ENCODE measurements around the gene KDM4B.

KDM4B gene

DNA sequence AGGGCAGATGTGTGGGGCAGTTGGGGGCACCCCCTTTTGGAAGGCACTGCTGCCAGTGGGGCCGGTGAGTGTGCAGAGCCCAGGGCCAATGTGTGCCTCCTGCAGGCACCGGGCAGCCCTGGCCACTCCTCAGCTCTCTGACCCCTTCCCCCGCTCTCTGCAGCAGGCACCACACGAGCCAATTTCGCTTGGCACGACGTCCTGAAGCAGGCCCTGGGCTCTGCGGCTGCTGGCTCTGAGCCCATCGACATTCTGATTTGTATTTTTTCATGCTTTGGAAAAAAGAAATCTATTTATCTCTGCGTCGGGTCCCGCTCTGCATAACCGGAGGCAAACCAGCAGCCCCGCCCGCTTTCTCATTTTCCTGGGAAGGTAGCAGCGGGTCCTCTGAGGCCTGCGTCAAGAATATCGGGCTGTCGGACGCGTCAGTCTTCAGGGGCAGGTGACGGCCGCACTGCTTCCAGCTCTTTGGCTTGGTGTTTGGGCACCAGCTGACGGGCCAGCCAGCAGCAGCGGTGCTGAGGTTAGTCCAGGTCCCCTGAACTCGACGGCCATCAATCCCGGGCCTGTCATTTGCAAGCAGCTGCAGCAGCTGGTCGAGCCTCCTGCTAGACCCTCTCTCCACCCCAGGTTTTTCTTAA is 134.3 kb downstream of the KDM4B start:
- no peak for DNase-seq (ENCODE audit: low read depth in 3 of 3, low spot score in 1 of 3)

DNA sequence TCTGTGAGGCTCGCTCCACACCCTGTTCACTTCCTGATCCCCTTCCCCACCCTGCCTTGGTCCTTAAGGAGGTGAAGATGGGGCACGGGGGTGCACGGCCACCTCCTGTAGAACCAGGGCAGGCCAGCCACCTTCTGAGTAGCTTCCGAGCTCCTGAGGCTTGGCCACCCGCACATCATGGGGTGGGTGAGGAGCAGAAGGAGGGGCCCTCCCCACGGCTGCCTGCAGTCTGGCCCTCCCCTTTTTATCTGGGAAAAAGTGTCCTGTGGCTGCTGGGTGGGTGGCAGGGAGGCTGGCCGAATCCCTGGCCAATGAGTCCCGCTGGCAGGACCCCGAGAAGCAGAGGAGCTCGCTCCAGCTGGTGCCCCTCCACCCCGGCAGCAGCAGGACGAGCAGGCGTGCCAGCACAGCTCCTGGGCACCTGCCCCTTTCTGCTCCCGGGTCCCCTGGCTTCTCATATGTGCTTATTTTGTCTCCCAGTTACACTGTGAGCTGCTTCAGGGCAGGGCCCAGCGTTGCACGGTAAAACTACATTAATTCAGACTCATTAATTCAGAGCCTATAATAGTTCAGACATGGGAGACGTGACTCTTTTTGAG is 135.0 kb downstream of the KDM4B start:
- DNase-seq (ENCODE audit: low read depth in 3 of 3, low spot score in 1 of 3): no peak

DNA sequence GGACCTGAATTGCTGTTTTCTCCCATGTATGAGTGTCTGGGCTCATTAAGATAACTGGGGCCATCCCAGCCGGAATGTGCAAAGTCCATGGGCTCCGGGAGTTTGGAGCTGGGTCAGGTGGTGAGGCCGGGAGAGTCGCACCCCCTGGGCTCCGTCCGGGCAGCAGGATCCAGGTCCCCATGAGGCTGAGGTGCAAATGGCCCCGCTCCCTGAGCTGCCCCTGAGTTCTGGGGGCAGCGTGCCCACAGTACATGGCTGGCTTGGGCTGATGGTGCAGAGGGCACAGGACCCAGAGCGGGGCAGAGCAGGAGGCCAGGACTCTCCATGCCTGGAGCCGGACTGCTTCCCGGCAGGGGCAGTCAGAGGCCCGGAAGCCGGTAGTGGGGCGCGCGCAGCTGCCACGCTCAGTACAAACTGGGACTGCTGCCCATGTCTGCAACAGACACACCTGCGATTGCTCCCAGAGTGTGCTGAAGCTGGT is 136.0 kb downstream of the KDM4B start:
- DNase-seq (ENCODE audit: low read depth in 3 of 3, low spot score in 1 of 3): no peak

DNA sequence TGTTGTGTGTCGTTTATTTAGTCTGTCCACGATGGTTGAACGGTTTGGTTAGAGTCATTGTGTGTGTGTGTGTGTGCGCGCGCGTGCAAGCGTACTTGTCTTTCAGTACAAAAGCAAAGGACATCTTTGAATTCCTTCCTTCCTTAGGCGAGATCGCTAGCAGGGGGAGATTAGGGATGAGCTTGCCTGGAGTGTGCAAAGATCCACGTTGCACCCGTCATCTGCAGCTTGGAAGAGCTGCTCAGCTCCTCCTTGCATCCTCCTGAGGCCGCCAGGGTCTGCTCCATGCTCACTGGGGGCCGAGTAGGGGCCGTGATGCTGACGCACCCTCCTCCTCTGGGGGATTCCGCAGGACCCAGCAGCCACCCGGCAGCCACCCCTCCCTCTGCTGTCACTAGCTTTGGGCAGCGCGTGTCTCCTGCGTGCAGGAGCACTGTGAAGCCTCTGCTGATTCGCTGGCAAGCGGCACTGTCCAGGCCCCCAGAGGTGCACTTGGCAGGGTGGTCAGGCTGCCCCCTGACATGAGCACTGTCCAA is 137.3 kb downstream of the KDM4B start:
- DNase-seq (ENCODE audit: low read depth in 3 of 3, low spot score in 1 of 3): no peak

DNA sequence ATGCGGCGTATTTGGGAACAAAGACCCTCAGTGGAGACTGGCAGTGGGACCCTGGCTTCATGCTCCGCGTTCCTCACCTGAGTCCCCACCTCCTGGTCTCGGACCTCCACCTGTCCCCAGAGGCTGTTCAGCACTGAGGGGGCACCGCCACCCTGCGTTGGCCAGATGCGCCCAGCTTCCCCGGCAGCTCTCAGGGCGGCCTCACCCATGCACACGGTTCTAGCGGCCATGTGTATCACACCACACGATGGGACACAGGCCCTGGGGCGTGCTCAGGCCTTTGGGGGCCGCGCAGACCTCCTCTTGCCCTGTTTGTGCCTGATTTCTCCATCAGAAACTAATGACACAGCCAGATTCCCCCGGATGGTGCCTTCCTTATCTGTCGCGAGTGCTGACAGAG is 138.1 kb downstream of the KDM4B start:
- DNase-seq (ENCODE audit: low read depth in 3 of 3, low spot score in 1 of 3): no peak

DNA sequence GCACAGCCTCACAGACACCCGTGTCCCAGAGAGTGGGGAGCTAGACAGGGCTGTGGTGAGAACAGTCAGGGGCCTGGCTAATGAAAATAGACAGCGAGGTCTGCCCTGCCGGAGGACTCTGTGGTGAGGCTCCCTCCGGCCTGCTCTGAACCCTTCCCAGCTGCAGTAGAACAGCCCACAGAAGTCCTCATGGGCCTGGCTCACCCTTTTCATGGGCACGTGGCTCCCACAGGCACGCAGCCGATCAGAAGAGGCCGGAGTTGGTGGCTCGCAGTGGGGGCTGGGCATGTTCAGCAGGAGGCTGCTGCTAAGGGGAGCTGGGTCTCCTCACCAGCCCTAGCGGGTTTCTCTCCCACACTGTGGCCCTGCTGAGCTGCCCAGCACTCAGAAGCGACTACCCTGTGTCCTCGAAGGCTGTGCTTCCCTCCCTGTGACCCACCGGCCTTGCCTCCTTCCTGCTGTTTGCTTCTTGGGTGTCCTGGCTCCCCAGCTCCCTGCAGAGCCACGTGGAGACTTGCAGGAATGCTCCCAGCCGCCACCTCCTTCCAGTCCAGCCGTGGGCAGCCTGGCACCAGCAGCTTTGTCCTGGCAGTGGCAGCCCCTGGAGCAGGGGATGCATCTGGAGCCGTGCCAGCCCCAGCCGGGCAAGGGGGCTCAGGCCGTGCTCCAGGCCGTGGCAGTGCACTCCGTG is 138.7 kb downstream of the KDM4B start:
- DNase-seq (ENCODE audit: low read depth in 3 of 3, low spot score in 1 of 3): no peak

DNA sequence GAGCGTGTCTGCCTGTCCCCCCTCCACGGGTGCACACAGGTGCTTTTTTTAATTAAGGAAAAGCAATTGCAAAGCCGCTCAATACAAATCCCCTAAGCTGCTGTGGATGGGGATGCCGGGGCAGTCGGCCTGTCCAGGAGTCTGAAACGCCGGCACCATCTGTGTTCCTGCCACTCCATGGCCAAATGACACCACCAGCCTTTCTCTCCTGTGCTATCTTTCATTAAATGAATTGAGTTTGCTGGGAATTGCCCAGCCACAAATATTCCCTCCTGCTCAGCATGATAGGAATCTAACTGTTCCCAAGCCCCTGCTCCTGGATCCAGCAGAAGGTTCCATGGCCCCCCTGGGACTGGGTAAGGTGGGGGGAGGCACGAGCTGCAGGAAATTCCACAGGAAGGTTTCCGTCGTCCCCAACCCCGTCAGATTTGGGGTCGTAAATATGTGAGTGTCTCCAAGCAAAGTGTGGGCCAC is 139.2 kb downstream of the KDM4B start:
- no peak for DNase-seq (ENCODE audit: low read depth in 3 of 3, low spot score in 1 of 3)

DNA sequence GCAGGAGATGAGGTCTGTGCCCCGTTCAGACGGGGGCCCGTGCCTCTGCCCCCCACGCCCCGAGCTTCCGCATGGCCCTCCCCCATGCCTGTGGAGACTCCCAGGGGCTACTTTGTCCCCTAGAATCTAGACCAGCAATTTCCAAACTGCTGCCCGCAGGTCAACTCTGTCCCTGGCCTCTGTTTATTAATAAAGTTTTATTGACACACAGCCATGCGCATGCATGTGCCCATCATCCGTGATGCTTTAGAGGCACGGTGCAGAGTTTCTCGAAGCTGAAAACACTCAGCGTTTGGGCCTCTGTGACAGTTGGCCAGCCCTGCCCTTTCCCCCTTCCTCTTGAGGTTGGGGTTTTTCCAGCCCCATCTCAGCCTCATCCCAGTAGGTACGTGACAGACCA is 140.0 kb downstream of the KDM4B start:
- no peak for DNase-seq (ENCODE audit: low read depth in 3 of 3, low spot score in 1 of 3)

DNA sequence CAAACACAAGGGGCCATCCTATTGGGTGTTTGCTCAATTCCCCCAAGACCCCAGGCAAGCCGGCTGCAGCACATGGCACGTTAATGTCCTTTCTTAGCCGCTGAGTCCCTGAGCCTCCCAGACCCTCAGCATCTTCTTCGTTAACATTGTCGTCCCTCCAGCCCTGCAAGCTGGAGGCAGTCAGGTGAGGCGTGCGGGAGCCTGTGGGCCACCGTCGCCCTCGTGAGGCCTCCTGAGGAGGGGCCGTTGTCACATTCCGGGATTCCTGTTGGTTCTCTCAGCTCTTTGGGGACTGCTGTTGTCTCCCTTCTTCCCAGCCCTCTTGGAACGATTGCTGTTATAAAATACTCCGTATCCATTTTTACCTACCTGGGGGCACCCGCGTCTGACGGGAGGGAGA is 140.6 kb downstream of the KDM4B start:
- DNase-seq (ENCODE audit: low read depth in 3 of 3, low spot score in 1 of 3): no peak

DNA sequence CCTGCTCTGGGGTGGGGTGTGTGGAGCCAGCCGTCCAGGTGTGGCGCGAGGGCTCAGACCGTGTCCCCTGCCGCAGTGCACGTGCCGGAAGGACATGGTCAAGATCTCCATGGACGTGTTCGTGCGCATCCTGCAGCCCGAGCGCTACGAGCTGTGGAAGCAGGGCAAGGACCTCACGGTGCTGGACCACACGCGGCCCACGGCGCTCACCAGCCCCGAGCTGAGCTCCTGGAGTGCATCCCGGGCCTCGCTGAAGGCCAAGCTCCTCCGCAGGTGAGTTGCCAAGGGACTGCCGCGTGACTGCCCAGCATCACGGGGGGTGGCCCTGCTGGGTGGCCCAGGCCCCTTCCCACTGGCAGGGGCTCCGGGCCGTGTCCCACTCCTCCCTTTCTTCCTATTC is 141.6 kb downstream of the KDM4B start:
- no peak for DNase-seq (ENCODE audit: low read depth in 3 of 3, low spot score in 1 of 3)

DNA sequence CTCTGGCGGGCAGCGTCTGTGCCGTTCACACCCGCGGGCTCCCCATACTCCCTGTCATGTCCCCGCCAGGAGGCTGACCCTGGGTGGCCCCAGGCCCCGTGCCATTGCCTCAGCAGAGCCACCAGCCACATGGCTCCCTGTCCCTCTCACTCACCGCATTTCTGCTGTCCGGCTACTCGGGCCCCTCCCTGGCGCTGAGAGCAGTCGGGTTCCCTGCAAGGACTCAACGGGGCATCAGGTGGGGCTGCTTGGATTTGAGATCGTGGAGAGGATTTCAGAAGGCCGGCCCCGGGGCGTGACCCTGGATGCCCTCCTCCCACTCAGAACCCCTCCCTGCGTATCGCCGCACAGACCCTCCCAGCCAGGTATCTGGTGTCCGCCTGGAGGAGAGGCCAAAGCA is 142.1 kb downstream of the KDM4B start:
- DNase-seq (ENCODE audit: low read depth in 3 of 3, low spot score in 1 of 3): no peak

DNA sequence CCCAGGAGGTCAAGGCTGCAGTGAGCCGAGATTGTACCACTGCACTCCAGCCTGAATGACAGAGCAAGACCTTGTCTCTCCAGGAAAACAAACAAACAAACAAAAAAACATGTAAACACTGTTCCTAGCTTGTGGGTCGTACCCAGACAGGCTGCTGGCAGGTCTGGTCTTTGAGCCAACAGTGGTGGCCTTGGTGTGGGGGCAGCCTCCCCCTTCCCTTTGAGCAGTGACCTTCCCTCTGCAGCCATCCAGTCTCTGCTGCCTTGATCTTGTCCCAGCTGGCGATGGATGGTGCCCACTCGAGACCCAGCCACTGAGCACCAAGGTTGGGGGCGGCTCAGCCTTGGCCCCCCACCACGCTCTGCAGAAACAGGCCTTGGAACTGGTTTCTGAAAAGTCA is 143.3 kb downstream of the KDM4B start:
- DNase-seq (ENCODE audit: low read depth in 3 of 3, low spot score in 1 of 3): no peak

DNA sequence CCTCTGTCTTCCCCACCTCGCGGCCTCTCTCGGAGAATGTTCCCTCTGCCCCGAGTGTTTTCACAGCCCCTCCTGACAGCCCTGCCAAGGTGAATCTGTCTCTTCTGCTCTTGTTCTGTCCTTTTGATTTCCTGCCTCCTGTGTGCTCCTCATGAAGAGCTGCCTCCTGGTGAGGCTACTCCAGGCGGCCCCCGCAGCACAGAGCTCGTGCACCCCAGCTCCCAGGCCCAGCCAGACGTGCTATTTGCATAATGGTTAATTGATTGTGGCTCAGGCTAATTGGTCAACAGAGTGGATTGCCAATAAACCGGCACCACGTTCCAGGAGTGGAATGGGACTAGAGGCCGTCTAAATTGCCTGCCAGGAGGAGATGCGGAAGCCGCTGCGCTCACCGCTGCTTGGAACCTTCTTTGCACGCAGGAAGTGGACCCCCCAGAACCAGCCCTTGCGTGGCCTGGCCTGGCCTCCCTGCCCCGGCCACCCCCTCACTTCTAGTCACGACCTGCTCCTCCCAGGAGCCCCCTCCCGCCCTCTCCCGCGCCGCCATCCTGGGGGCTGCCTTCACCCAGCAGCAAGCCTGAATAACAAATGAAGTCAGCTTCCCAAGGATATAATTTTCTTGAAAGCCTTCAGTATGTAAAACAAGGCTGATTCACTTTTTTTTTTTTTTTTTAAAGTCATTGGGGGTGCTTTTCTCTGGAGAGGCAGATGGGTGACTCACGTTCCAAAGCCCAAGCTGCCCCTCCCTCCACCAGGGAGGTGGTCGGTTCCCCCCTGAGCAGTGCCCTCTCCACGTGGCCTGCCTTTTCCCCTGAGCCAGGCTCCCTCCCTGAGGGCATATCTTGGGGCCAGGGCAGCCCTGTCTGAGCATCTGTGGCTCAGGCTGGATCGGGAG is 144.0 kb downstream of the KDM4B start:
- no peak for DNase-seq (ENCODE audit: low read depth in 3 of 3, low spot score in 1 of 3)

DNA sequence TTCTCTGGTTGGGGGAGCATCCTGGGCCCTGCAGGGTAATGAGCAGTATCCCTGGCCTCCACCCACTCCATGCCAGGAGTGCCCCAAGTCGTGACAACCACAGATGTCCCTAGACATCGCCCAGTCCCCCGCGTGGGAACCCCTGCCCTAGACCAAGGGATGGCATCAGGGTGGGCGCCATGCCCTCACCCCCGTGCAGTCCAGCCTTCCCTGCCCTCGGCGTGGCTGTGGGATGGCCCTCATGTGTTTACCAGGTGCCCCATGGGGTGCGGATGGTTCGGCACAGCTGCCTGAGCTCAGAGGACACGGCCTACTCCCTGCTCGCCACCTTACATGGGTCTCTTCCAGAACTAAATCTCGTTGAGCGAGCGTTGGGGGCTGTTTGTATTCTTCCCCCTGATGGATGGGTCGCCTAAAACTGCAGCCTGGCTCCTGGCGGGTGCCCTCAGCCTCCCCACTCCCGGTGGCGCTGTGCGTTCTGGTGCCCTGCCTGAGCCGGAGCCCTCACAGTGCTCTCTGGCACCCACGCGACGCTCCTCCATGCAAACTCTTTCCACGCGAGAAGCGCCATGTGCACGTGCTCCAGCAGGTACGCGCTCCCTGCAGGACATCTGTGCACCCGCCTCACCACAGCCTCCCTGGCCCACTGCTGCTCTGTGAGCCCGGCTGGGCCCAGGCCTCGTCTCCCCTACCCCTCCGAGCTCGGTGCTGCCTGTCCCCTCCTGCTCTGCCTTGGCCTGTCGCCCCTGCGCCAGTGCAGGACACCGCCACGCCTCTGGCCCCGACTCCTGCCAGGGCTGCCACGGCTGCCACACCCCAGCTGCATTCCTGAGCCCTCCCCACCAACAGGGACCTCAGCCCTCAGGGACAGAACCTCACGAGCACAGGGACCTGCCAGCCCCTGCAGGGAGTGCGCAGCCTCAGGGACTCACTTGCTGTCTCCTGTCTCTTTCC is 145.0 kb downstream of the KDM4B start:
- no peak for DNase-seq (ENCODE audit: low read depth in 3 of 3, low spot score in 1 of 3)

DNA sequence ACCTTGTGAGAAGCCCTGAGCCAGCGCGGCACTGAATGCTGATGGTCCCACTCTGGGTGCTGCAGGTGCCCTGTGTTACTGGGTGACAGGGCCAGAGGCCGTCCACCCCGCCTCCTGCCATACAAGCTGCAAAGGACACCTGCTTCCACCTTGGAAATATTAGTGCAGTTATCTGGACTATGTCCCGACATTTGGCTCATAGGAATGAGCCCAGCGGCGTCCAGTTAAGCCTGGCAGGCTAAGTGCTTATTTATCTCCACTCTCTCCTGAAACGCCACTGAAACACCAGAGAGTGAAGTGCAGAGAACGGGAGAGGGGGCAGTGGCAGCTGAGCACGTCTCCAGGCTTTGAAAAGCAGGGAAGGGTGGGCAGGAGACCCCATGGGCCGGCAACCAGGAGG is 145.8 kb downstream of the KDM4B start:
- no peak for DNase-seq (ENCODE audit: low read depth in 3 of 3, low spot score in 1 of 3)

DNA sequence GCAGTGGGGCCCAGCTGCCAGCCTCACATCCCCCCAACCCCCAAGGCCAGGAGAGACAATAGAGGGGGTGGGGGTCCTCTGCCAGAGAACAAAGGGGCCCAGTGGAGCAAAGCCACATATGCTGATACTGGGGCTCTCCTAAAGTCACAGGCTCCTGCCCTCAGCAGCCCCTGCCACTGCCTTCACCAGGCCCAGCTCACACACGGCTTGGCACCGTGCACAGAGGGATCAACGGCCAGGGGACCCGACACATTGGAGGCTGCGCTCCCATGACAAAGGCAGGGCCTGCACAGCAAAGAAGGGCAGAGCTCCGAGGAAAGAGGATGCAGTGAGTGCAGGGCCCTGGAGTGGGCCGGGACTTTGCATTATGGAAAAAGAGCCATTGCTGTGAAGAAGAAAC is 146.4 kb downstream of the KDM4B start:
- DNase-seq (ENCODE audit: low read depth in 3 of 3, low spot score in 1 of 3): no peak

DNA sequence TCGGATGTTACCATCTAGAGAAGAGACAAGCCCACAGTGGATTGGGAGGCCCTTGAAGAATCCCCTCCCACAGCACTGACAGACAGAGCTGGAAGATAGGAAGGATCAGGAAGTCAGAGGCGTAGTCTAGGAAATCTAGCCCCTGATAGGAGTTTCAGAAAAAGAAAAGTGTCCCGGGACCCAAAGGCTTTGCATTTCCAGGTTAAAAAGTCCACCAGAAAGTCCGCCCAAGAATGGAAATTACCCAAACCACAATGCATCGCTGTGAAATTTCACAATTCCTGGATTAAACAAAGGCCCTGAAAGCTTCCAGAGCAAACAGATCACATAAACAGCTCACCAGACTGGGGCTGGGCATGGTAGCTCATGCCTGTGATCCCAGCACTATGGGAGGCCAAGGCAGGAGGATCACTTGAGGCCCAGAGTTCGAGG is 146.9 kb downstream of the KDM4B start:
- DNase-seq (ENCODE audit: low read depth in 3 of 3, low spot score in 1 of 3): no peak

DNA sequence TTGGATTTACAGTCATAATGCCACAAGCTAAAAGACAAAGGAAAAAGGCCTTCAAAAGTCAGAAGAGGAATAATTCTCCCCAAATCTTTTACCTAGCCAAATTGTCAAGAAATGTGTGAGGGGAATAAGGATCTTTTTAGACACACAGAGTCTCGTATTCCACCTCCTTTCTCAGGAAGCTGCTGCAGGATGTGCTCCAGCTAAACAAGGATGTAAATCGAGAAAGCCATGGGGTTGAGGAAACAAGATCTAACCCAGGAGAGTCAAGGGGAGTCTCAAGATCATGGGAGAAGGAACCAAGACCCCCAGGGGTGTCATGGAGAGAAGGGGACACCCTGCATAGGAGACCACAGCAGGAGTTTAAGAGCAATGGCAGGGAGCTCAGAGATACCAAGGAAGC is 147.4 kb downstream of the KDM4B start:
- no peak for DNase-seq (ENCODE audit: low read depth in 3 of 3, low spot score in 1 of 3)

DNA sequence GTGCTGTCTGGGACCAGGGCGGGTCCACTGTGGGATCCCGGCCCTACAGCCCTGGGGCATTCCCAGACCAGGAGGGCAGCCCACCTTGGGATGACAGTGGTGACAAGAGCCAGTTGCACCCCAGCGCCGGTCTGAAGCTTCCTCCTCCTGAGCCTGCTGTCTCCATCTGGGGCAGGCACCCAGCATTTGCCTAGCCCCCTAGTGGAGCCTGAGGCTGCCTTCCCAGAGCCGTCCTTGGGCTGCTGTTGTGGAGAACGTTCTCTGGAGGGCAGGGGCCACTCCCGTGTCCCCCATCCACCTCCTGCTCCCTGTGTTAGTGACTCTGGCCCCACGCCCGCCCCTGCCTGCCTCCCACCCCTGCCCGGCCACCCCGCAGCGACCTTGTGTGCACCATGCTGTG is 148.5 kb downstream of the KDM4B start:
- no peak for DNase-seq (ENCODE audit: low read depth in 3 of 3, low spot score in 1 of 3)

DNA sequence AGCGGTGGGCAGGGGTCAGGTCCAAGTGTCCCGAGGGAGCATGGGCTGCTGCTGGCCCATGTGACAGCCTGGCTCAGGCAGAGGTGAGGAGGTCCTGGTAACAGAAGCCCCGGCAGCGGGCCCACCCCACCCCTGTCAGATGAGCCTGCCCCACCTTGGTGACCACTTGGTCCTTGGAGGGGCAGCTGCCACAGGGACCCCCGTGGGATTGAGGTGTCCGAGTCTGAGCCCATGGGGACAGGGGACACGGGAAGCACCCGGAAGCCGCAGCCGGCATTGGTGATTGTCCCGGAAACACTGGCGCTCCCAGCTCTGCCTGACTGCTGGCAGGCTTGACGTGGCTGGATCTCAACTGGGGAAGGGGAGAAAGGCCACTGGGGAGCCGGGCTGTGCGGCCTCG is 149.1 kb downstream of the KDM4B start:
- no peak for DNase-seq (ENCODE audit: low read depth in 3 of 3, low spot score in 1 of 3)
